ENCODE data around the gene LRRC49.

- peak; percentile 45 for TF ChIP-seq POLR2A (IDR thresholded peaks at IDR 0.05; ENCODE audit: low read depth, low read length)
- TF ChIP-seq, protein P1, sequence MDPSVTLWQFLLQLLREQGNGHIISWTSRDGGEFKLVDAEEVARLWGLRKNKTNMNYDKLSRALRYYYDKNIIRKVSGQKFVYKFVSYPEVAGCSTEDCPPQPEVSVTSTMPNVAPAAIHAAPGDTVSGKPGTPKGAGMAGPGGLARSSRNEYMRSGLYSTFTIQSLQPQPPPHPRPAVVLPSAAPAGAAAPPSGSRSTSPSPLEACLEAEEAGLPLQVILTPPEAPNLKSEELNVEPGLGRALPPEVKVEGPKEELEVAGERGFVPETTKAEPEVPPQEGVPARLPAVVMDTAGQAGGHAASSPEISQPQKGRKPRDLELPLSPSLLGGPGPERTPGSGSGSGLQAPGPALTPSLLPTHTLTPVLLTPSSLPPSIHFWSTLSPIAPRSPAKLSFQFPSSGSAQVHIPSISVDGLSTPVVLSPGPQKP (IDR thresholded peaks at IDR 0.05; ENCODE audit: borderline replicate concordance, low read depth, low read length), result no peak
- no peak for TF ChIP-seq MXI1 (IDR thresholded peaks at IDR 0.05; ENCODE audit: borderline replicate concordance, low read depth, low read length)
- TF ChIP-seq, protein P2, sequence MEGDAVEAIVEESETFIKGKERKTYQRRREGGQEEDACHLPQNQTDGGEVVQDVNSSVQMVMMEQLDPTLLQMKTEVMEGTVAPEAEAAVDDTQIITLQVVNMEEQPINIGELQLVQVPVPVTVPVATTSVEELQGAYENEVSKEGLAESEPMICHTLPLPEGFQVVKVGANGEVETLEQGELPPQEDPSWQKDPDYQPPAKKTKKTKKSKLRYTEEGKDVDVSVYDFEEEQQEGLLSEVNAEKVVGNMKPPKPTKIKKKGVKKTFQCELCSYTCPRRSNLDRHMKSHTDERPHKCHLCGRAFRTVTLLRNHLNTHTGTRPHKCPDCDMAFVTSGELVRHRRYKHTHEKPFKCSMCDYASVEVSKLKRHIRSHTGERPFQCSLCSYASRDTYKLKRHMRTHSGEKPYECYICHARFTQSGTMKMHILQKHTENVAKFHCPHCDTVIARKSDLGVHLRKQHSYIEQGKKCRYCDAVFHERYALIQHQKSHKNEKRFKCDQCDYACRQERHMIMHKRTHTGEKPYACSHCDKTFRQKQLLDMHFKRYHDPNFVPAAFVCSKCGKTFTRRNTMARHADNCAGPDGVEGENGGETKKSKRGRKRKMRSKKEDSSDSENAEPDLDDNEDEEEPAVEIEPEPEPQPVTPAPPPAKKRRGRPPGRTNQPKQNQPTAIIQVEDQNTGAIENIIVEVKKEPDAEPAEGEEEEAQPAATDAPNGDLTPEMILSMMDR (conservative IDR thresholded peaks at IDR 0.05; ENCODE audit: low read depth, low read length), result no peak
- no peak for TF ChIP-seq MAZ (IDR thresholded peaks at IDR 0.05; ENCODE audit: borderline replicate concordance, low read depth, low read length)
- peak; percentile 50; the same call in 1 of the 2 replicates for TF ChIP-seq CEBPB (IDR thresholded peaks at IDR 0.05; ENCODE audit: low read depth, low read length)
- no peak for TF ChIP-seq SMC3 (IDR thresholded peaks at IDR 0.05; ENCODE audit: low read depth, low read length)
- TF ChIP-seq RAD21 (IDR thresholded peaks at IDR 0.05; ENCODE audit: low read length), result no peak
- TF ChIP-seq FOS (IDR thresholded peaks at IDR 0.05; ENCODE audit: low read depth, low read length), result peak; percentile 84
- TF ChIP-seq BHLHE40 (IDR thresholded peaks at IDR 0.05; ENCODE audit: low read depth, low read length), result no peak; the same call in 1 of the 2 replicates
- TF ChIP-seq RCOR1 (IDR thresholded peaks at IDR 0.05; ENCODE audit: insufficient replicate concordance, low read length), result peak; percentile 58
These were observed 156.5 kb downstream of the LRRC49 start for GRCh38 chr15:71048913-71049675.

All from IMR-90 (cell line).